Measurements from ENCODE around the gene EBNA1BP2.
A peak's percentile ranks its signal among the peaks of the same experiment; 100 is the strongest.

EBNA1BP2 gene

DNA sequence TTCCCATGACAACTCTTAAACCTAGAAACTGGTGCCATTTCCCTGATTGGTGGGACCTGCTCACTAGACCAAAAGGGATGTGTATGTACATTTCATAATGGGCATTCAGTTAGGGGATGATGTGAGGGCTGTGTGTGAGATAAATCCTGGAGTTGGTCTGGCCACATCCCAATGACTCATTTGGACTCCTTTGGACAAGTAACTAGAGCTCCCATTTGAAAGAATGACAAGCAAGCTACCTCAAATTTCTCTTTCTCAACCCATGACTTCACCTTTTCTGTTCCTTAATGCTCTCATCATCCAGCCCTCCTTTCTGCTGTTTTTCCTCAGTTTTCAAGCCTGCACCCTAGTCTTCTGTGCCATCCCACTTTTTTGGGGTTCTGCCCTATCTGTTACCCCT lies 27.9 kb downstream of the EBNA1BP2 start:
- Histone ChIP-seq H3K36me3 (ENCODE audit: low read length) (no peaks in the 10 kb centered on the region), H3K9me3 (ENCODE audit: insufficient read depth, low read length) (peaks cover 4% of the 10 kb centered on the region; the same call in 1 of the 2 replicates), H3K27me3 (ENCODE audit: low read length) (no peaks in the 10 kb centered on the region), H4K20me1 (ENCODE audit: low read depth, low read length) (no peaks in the 10 kb centered on the region), H2AFZ (ENCODE audit: low read depth, low read length, severe bottlenecking) (no peak overlapping the region), H3F3A (ENCODE audit: insufficient read depth) (no peaks in the 10 kb centered on the region), H3K4me2 (ENCODE audit: low read depth, low read length, poor library complexity, severe bottlenecking) (no peak overlapping the region), H3K79me2 (ENCODE audit: insufficient read depth, low read length) (no peaks in the 10 kb centered on the region), H3K4me3 (ENCODE audit: insufficient read depth, low read length, poor library complexity, severe bottlenecking) (no peak overlapping the region), H3K27ac (ENCODE audit: low read depth, low read length) (no peak overlapping the region), H3K9ac (ENCODE audit: low read length) (no peak overlapping the region), H3K9me2 (replicated peaks; ENCODE audit: insufficient read depth, low read length) (no peaks in the 10 kb centered on the region)
- TF ChIP-seq CTCF (IDR thresholded peaks at IDR 0.05; ENCODE audit: insufficient read depth, low read length, poor library complexity, severe bottlenecking), result no peak
- no peak for TF ChIP-seq EZH2phosphoT487 (conservative IDR thresholded peaks at IDR 0.05; ENCODE audit: low read length)

DNA sequence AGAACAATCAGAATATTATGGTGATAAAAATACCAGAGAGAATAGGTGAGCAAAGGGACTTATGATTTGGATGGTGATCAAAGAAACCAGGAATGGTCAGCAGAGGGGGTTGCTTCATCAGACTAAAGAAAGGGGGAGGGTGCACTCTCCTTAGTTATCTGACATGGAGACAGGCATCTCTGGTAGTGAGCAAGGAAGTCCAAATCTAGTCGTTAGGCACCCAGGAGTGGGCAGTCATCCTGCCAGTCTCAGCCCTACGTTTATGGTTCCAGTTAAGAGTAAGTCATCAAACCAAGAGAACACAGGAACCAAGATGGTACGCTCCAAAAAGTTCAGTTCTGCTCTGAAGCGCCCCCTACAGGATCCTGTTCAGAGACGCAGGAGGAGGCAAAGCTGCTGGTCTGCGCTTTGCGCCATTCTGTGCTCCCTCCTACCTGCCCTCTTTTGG lies 28.6 kb downstream of the EBNA1BP2 start:
- TF ChIP-seq CTCF (IDR thresholded peaks at IDR 0.05; ENCODE audit: insufficient read depth, low read length, poor library complexity, severe bottlenecking) (peak; percentile 30), EZH2phosphoT487 (conservative IDR thresholded peaks at IDR 0.05; ENCODE audit: low read length) (no peak)
- Histone ChIP-seq H3K4me2 (ENCODE audit: low read depth, low read length, poor library complexity, severe bottlenecking) (no peak overlapping the region), H3K9me3 (ENCODE audit: insufficient read depth, low read length) (peaks cover 4% of the 10 kb centered on the region; the same call in 1 of the 2 replicates), H3K36me3 (ENCODE audit: low read length) (no peaks in the 10 kb centered on the region), H2AFZ (ENCODE audit: low read depth, low read length, severe bottlenecking) (no peak overlapping the region), H3K79me2 (ENCODE audit: insufficient read depth, low read length) (no peaks in the 10 kb centered on the region), H4K20me1 (ENCODE audit: low read depth, low read length) (no peaks in the 10 kb centered on the region), H3K9me2 (replicated peaks; ENCODE audit: insufficient read depth, low read length) (no peaks in the 10 kb centered on the region), H3F3A (ENCODE audit: insufficient read depth) (no peaks in the 10 kb centered on the region), H3K4me3 (ENCODE audit: insufficient read depth, low read length, poor library complexity, severe bottlenecking) (no peak overlapping the region), H3K27ac (ENCODE audit: low read depth, low read length) (no peak overlapping the region), H3K9ac (ENCODE audit: low read length) (no peak overlapping the region), H3K27me3 (ENCODE audit: low read length) (no peaks in the 10 kb centered on the region)

- Histone ChIP-seq H3K9ac (ENCODE audit: low read length) (no peak overlapping the region), H3K9me2 (replicated peaks; ENCODE audit: insufficient read depth, low read length) (no peaks in the 10 kb centered on the region), H3K27me3 (ENCODE audit: low read length) (no peaks in the 10 kb centered on the region), H3K79me2 (ENCODE audit: insufficient read depth, low read length) (no peaks in the 10 kb centered on the region), H3F3A (ENCODE audit: insufficient read depth) (no peaks in the 10 kb centered on the region), H3K4me2 (ENCODE audit: low read depth, low read length, poor library complexity, severe bottlenecking) (no peak overlapping the region), H3K9me3 (ENCODE audit: insufficient read depth, low read length) (peaks cover 4% of the 10 kb centered on the region; the same call in 1 of the 2 replicates), H3K36me3 (ENCODE audit: low read length) (no peaks in the 10 kb centered on the region), H3K4me3 (ENCODE audit: insufficient read depth, low read length, poor library complexity, severe bottlenecking) (no peak overlapping the region), H3K27ac (ENCODE audit: low read depth, low read length) (no peak overlapping the region), H4K20me1 (ENCODE audit: low read depth, low read length) (no peaks in the 10 kb centered on the region), H2AFZ (ENCODE audit: low read depth, low read length, severe bottlenecking) (no peak overlapping the region)
- TF ChIP-seq CTCF (IDR thresholded peaks at IDR 0.05; ENCODE audit: insufficient read depth, low read length, poor library complexity, severe bottlenecking), result no peak
- no peak for TF ChIP-seq EZH2phosphoT487 (conservative IDR thresholded peaks at IDR 0.05; ENCODE audit: low read length)
Observed at GRCh38 chr1:43140583-43140982, 31.5 kb downstream of the EBNA1BP2 start.
